K562 (cell line): Measurements from ENCODE around the gene FAM107B.

ENCODE experiments used
- CREM ChIP-seq: IDR thresholded peaks from 2 replicates; pipeline ENCODE4 v1.6.1; 2014; ENCODE audit warnings: antibody characterized with exemption, low read depth
- DACH1 ChIP-seq: fragments of 450-650 bp; IDR thresholded peaks from 2 replicates; pipeline ENCODE4 v1.6.1; 2018; ENCODE audit not compliant: partially characterized antibody
- HCFC1 ChIP-seq: IDR thresholded peaks from 2 replicates; pipeline ENCODE4 v1.6.1; 2012; ENCODE audit warnings: low read depth, low read length, improper control_type of control experiment
- POLR2AphosphoS5 ChIP-seq: IDR thresholded peaks from 2 replicates; pipeline ENCODE4 v1.6.1; 2011; ENCODE audit warnings: mild to moderate bottlenecking, low read depth, low read length, moderate library complexity; ENCODE audit not compliant: control insufficient read depth, insufficient read depth
- ZC3H11A ChIP-seq: IDR thresholded peaks from 2 replicates; pipeline ENCODE4 v1.6.1; 2012; ENCODE audit warnings: low read depth, low read length, improper control_type of control experiment
- ZFX ChIP-seq: sonication (generic); formaldehyde crosslinking; IDR thresholded peaks from 2 replicates; pipeline ENCODE4 v1.8.0; 2022; ENCODE audit warnings: mild to moderate bottlenecking, missing genetic modification reagents, moderate library complexity
- ZNF175 ChIP-seq: fragments of 200-800 bp; sonication (Bioruptor generic); IDR thresholded peaks from 2 replicates; pipeline ENCODE4 v1.6.1; 2016; ENCODE audit warnings: low read depth, mild to moderate bottlenecking, missing genetic modification characterization, missing compliant biosample characterization
- TF ChIP-seq, protein P1 (sequence below), 3 experiments: IDR thresholded peaks in 2 of 3; conservative IDR thresholded peaks in 1 of 3; 2 replicates each; pipeline ENCODE4 v1.5.1; 2011 to 2012; ENCODE audit warnings: low read length in 3 of 3, mild to moderate bottlenecking in 3 of 3, control low read depth in 2 of 3, improper control_type of control experiment in 1 of 3, inconsistent platforms in 1 of 3, low read depth in 1 of 3, mixed read lengths in 1 of 3, moderate library complexity in 1 of 3; ENCODE audit not compliant: insufficient read depth in 2 of 3

DNA sequence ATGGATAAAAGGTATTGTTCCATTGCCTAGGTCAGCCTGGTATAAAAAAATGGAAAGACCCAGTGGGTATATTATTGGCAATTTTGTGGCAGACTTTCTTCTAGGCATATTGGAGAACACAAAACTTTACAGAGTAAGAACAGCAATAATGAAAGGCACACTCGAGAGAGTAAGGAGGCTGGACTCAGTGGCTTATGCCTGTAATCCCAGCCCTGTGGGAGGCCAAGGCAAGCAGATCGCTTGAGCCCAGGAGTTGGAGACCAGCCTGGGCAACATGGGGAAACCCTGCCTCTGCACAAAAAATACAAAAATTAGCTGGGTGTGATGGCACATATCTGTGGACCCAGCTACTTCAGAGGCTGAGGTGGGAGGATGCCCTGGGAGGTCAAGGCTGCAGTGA is 158.2 kb downstream of the FAM107B start:
- TF ChIP-seq DACH1 (no peak), CREM (no peak), ZFX (CRISPR knock-in tag) (no peak), POLR2AphosphoS5 (no peak), ZC3H11A (no peak), ZNF175 (no peak), HCFC1 (no peak)
- TF ChIP-seq, protein P1, sequence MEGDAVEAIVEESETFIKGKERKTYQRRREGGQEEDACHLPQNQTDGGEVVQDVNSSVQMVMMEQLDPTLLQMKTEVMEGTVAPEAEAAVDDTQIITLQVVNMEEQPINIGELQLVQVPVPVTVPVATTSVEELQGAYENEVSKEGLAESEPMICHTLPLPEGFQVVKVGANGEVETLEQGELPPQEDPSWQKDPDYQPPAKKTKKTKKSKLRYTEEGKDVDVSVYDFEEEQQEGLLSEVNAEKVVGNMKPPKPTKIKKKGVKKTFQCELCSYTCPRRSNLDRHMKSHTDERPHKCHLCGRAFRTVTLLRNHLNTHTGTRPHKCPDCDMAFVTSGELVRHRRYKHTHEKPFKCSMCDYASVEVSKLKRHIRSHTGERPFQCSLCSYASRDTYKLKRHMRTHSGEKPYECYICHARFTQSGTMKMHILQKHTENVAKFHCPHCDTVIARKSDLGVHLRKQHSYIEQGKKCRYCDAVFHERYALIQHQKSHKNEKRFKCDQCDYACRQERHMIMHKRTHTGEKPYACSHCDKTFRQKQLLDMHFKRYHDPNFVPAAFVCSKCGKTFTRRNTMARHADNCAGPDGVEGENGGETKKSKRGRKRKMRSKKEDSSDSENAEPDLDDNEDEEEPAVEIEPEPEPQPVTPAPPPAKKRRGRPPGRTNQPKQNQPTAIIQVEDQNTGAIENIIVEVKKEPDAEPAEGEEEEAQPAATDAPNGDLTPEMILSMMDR (IDR thresholded peaks at IDR 0.05 in 2 of 3, conservative IDR thresholded peaks at IDR 0.05 in 1 of 3; ENCODE audit: insufficient read depth in 2 of 3, low read depth in 1 of 3, low read length in 3 of 3), result no peak
